ENCODE results near the gene SPAG16. TPM values are rescaled to one million over a fixed set of nuclear protein-coding genes. Genes with fewer than 3 reads are reported as not detected.

SPAG16 gene
- total RNA-seq, 1 donor from 2014 or later, result 10.9 TPM

DNA sequence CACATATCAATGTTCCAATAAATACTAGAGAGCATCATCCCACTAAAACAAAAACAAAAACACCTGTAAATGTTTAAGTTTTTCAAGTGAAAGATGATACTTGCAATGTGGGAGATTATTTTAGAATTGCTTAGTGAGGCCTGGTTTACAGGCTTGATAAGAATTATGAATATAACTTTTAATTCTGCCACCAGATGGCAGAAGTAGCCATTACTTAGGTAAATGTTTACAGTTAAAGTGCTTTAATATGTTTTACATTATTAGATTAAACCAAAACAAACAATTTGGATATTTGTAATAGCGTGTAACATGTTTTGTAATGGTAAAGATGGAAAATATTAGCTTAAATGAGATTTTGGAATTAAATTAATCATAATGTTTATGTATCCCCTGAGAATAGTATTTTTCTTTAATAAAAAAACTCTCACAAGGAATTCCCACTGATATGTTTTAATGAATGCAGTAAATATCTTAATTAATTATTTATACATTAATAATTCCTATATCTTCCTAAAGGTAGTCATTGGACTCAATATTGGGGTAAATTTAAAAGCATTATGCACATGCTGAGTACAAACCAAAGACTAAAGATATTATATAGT lies 522.0 kb downstream of the SPAG16 start:
- no peak for DNase-seq (ENCODE audit: low spot score)

DNA sequence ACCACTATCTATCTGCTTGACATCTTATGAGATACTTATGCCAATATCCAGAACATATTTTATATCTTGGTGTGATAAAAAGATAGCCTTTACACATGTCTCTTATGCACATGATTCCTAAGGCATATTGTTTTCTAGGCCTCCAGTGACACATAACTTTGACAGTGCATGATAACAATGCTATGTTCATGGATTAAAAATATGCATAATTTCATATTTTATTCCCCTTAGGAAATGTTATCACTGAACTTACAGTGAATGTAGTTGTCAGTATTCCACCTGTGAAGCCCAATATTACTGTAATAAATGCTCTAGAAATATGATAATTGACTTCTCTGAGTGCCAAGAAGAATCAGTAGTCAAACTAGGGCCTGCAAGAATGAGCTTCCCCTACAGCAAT lies 532.3 kb downstream of the SPAG16 start:
- DNase-seq (ENCODE audit: low spot score), result no peak

DNA sequence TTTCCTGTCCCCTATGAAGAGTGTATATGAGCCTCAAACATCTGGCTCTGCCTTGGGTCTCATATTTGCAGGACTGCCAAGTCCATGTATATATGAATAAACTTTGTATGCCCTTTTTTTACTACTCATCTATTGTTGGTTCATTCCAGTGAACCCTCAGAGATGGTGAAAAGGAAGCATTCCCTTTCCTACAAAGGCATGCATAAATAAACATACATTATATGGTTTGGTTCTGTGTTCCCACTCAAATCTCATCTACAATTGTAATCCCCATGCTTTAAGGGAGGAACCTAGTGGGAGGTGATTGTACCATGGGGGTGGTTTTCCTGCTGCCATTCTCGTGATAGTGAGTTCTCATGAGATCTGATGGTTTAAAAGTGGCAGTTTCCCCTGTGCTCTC lies 534.2 kb downstream of the SPAG16 start:
- no peak for DNase-seq (ENCODE audit: low spot score)

DNA sequence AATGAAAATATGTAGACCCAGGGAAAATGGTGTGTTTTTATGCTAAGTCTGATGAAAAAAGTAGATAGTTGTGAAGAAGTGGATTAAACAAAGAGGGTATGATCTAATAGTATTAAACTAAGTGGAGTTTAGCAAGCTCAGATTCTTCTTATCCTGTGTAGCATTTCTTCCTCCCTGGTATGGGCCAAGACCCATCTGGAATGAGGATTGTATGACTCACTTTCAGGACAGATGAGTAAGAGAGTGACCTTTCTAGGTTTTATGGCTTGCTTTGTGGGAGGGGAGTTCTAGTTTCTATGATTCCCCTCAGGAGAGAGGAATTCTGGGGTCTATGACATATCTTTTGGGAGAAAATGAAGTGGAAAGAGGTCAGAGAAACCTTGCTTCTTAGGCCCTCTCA lies 550.1 kb downstream of the SPAG16 start:
- no peak for DNase-seq (ENCODE audit: low spot score)

DNA sequence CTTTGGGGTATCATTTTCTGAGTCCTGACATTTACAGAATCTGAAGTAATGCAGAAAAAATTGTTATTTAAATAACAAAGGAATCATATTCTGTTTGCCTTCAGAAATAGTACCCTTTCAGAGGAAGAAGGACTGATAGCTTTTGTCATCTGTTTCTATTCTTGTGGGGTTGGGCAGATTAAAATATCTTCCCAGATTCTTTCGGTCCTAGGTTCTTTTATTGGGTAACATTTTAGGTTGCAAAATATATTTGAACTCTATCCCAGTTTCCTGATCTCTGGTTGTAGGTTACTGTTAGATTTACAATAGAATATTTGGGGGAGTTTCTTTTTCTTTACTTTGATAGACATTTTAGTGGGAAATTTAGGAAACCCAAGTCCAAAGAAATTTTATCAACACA lies 550.5 kb downstream of the SPAG16 start:
- no peak for DNase-seq (ENCODE audit: low spot score)

DNA sequence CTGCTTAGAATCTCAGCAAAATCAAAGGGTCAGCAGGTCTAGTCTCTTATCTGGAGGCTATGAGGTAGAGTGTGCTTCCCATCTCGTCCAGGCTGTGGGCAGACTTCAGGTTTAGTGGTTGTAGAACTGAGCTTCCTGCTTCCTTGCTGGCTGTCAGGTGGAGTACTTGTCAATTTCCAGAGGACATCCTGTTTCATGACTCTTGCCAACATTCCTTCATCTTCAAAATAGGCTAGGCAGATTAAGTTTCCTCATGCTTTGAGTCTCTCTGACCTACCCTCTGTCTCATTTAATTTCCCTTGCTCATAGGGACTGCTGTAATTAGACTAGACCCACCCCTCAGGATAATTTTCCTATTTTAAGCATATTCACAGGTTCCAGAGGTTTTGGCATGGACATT lies 562.6 kb downstream of the SPAG16 start:
- no peak for DNase-seq (ENCODE audit: low spot score)

DNA sequence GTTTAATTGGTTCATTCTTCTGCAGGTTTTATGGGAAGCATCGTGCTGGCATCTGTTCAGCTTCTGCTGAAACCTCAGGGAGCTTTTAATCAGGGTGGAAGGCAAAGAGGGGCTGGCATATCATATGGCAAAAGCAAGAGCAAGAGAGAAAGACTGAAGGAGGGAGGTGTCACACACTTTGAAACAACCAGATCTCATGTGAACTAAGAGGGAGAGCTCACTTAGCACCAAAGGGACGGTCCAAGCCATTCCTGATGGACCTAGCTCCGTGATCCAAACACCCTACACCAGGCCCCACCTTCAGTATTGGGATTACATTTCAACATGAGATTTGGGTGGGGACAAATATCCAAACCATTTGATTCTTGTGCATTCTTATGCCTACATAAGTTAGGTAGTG lies 563.1 kb downstream of the SPAG16 start:
- DNase-seq (ENCODE audit: low spot score), result no peak

DNA sequence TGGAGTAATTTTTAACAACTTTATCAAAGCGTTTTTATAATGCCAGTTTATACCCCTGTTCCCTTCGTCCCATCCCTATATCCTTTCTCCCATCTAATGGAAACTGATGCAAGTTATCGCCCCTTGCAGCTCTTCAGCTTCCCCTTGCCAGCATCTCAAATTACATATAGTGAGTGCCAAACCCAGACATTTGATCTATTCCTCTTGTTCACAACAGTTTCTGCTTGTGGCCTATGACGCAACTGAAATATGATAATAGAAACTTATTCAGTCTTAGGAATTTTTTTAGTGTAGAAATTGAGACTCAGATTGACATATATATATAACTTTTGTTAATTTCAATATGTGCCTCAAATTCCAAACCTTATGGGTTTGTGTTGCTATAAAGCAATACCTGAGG lies 564.4 kb downstream of the SPAG16 start:
- no peak for DNase-seq (ENCODE audit: low spot score)

DNA sequence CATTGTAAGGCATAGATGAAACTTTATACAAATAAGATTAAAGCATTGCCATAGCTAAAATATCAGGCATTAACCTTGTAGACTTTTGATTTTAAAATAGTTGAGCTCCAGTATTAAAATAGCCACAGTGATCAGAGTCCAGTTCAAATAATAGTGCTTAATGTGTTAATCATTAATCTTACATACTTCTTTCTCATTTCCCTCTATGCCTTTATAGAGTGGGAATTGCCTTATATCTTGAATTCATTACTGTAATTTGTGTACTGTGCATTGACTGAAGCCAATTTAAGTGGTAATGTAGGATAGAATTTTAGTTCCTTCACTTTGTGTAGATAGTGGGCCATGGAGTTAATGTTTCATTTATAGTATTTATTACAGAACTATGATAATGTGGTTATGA lies 577.4 kb downstream of the SPAG16 start:
- DNase-seq (ENCODE audit: low spot score), result no peak

DNA sequence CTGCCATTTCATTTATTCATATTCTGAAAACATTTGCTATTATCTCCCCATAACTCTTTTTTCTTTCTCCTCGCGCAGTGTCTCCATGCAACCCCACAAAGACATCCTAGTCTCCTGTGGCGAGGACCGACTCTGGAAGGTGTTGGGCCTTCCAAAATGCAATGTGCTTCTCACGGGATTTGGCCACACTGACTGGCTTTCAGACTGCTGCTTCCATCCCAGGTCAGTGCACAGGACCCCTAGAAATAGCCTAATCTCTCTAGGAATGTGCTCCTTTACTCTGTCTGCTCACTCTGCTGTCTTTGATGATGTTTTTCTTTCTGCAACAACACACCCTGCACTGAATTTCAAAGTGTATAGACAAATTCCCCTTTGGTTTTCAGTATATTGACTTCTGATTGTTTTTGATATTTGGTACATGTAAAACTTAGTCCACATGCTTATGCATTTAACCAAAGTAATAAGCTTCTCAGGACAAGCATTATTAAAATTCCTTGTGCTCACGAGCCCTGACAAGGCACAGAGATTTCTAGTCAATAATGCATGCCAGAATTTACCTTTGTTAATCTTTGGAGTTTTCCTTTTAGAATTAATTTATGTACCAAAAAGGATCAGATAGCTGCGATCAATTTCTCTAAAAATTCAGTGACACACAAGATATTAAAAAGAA lies 578.3 kb downstream of the SPAG16 start:
- DNase-seq (ENCODE audit: low spot score), result no peak

DNA sequence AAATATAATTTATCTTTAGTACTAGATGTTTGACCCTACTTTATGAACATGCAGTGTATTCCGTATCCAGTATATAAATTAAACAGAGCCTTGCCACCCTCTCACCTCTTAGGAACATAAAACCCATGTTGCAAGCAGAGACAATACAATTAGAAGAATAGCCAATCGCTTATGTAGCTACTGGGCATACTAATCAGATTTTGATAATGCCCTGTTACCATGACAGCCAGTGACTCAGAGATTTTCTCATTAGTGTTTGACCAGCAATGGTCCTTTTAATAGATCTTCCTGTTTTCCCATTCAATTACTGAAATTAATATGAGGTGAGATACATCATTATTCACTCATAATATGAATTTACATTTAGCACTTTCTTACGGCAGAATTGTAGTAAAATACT lies 579.3 kb downstream of the SPAG16 start:
- DNase-seq (ENCODE audit: low spot score), result no peak

DNA sequence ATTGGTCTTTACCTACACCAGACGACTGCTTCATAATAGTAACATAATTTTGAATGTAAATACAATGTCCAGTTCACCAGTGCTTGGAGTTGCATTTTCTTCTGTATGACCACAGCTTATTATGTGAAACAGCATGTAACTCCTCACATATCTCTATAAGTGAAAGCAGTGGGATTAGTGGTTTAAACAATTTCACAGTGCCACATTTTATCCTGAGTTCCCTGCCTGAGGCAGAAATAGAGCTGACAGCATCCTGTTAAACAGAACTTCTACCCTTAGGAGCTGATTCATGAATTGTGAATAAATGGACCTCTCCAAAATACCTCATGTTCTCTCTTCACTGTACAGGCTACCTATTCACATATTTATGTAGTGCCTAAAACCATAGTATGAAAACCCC lies 584.3 kb downstream of the SPAG16 start:
- DNase-seq (ENCODE audit: low spot score), result no peak

DNA sequence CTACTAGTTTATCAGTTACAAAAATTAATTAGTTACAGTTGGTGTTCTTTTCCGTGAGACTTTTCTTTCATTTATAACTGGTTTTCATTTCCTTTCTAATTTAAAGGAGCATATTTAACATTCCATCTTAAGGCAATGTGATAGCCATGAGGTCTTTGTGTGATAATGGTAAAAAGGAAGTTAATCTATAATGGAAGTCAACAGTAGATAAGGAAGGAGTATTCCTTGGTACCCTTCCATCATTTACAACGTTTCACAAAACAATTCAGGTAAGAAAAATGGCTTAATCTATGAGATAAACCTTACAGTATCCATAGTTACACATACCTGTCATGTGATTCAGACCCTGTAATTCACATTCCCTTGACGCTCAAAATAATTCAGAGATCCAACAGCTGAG lies 601.2 kb downstream of the SPAG16 start:
- DNase-seq (ENCODE audit: low spot score), result no peak

DNA sequence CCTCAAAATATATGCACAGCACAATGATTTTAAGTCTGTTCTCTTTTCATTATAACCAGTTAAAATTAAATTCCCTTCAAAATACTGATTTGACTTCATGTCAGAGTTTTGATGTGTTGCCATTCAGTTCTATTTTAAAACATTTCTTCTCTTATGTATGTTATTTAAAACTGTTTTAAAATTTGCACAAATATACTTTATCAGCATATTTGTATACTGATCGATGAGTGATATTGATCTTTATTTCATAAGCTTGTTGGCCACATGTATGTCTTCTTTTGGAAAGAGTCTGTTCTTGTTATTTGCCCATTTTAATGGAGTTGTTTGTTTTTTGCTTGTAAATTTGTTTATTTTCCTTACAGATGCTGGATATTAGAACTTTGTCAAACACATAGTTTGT lies 630.2 kb downstream of the SPAG16 start:
- no peak for DNase-seq (ENCODE audit: low spot score)

DNA sequence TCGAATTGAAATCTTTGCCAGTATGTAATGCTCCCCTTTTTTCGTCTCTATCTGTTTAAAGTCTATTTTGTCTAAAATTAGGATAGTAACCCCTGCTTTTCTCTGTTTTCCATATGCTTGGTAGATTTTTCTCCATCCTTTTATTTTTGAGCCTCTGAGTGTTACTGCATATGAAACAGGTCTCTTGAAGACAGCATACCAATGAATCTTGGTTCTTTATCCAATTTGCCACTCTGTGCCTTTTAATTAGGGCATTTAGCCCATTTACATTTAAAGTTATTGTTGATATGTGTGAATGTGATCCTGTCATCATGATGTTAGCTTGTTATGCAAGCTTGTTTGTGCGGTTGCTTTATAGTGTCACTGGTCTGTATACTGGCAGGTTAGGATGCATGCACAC lies 635.8 kb downstream of the SPAG16 start:
- no peak for DNase-seq (ENCODE audit: low spot score)

DNA sequence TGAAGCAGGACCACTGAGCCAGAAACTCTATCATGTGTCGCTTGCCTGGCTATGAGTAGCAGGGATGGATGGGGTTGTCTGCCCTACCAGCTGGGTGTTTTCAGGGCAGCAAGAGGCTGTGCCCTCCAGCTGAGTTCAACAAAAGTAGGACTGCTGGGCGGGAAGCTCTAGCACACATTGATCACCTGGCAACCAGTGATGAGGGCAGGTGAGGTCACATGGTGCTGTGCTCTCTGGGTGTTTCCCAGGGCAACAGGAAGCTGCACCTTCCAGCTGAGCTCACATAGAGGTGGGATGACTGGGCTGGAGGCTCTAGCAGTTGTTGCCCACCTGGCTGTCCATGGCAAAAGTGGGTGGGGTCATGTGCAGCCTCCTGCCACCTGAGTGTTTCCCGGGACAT lies 639.3 kb downstream of the SPAG16 start:
- DNase-seq (ENCODE audit: low spot score), result no peak

DNA sequence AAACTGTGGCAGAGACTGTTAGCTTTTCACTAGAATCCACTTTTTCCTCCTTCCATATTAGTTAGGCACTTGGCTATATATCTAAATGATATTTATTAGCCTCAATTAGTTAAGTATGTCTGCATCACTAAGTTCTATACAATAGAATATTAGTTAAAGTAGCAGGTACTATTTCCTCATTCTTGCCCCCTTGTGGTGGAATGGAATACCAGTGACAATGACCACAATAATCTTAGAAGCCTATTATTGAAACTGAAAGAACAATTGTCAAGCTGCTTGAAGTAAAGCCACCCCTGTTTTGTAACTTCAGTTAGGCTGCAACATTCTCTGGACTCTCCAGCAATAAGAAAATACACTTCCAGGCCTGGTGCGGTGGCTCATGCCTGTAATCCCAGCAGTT lies 650.3 kb downstream of the SPAG16 start:
- no peak for DNase-seq (ENCODE audit: low spot score)

DNA sequence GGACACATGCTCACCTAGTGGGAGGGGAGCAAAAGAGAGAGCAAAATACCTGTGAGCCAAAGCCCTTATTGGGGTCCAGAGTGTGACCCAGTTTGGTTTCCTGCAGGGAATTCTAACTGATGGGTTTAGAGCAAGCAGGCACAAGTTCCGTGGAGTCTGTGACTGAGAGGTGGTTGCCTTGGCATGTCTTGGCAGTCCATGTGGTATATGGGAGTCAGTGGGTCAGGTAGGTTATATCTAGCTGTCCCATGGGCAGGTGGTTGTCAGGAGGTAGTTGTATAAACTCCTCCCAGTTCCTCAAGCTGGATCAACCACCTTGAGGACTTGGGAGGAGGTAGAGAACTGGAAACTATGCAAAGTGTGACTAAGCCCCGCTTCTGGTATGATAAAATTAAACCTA lies 673.8 kb downstream of the SPAG16 start:
- no peak for DNase-seq (ENCODE audit: low spot score)

DNA sequence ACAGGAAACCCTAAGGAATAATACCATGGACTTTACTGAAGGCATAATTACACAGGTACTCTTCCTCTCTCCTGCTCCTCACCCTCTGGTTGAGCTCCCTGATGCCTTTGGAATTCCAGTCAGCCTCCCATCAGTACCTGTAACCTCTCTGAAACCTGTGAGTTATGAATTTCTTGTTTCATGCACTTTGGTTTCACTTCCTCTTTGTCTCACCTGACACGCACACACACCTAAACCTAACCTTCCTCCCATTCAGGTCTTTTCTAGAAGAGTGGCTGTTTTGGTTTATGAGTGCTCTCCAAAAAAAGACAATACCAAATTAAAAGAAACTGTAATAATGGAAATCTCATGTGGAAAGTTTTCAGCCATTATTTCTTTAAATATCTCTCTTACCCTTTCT lies 675.3 kb downstream of the SPAG16 start:
- DNase-seq (ENCODE audit: low spot score), result no peak

DNA sequence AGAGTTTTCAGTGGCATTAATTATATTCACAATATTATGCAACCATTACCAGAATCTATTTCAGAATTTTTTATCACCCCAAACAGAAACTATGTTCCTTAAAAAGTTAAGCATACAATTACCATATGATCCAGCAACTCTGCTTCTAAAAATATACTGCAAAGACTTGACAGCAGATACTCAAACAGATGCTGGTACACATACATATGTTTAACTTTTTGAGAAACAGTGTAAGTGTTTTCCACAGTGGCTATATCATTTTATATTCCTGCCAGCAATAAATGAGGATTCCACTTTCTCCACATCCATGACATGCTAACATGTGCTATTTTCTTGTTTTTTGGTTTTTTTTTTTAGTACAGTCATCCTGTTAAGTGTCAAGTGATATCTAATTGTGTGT lies 687.3 kb downstream of the SPAG16 start:
- DNase-seq (ENCODE audit: low spot score), result no peak

DNA sequence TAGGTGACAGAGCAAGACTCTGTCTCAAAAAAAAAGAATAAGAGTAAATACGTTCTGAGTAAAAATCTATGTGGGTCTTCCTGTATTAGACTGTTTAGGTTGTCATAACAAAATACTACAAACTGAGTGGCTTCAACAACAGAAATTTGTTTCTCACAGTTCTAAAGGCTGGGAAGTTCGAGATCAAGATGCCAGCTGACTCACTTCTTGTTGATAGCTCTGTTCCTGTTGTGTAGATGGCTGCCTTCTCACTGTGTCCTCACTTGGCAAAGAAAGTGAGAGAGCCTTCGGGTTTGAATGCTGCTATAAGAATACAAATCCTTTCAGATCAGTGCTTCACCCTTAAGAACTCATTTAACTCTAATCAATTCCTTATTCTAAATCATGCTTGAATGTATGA lies 696.6 kb downstream of the SPAG16 start:
- no peak for DNase-seq (ENCODE audit: low spot score)

DNA sequence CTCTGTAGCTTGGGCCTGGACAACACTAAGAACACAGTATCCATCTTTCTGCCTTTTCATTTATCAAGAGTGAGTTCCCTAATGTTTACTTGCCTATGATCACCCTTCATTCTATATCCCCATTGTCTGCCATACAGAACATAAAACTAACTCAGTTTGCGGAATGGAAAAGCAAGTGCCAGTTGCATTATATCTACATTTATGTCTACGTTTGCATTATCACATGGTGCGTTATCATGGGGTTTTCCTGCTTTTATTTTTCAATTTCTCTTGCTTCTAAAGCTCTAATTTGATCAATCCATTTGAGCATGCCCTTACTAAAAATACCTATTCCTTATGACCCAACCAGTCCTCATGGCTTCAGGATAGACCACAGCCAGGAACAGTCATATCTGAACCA lies 704.9 kb downstream of the SPAG16 start:
- no peak for DNase-seq (ENCODE audit: low spot score)

DNA sequence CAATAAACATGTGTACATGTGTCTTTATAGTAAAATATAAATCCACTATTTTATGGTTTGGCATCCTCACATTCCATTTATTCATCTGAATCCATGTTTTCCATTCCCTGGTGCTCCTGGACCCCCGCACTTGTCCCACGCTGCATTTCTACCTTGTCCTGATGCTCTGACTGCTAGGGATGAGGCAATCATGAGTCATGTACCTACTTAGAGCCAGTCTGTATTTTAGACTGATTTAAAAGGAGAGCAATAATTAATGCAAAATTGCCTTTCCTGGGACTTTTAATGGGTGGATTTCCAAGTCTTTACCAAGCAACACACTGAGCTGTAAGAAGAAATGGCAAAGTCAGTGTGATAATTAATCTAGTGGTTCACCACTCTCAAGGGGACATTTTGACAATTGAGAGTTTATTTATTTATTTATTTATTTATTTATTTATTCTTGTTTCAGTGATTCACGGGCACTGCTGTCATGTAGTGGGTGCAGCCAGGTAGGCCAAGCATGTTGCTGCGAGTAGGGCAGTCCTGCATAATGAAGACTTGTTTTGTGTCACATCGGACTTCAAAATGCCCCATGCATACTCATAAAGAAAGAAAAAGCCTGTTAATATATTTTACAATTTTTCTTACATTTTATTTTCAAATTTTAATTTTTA lies 707.3 kb downstream of the SPAG16 start:
- no peak for DNase-seq (ENCODE audit: low spot score)

All from mesenteric fat pad (tissue), 1 donor.